IMR-90 (cell line): ENCODE measurements around the gene PLCG1.

Source experiments
- BHLHE40 ChIP-seq: fragments of 150-350 bp; IDR thresholded peaks from 2 replicates; pipeline ENCODE4 v1.6.1; 2016; ENCODE audit warnings: mild to moderate bottlenecking, low read depth, low read length
- CEBPB ChIP-seq: IDR thresholded peaks from 2 replicates; pipeline ENCODE4 v1.6.1; 2012; ENCODE audit warnings: low read depth, low read length, improper control_type of control experiment
- CHD1 ChIP-seq: IDR thresholded peaks from 2 replicates; pipeline ENCODE4 v1.6.1; 2012; ENCODE audit warnings: low read depth, low read length, improper control_type of control experiment
- CTCF ChIP-seq: conservative IDR thresholded peaks from 2 replicates; pipeline ENCODE4 v1.5.1; 2012; ENCODE audit warnings: mild to moderate bottlenecking, low read depth, low read length, improper control_type of control experiment
- FOS ChIP-seq: fragments of 150-350 bp; IDR thresholded peaks from 2 replicates; pipeline ENCODE4 v1.6.1; 2016; ENCODE audit warnings: low read depth, low read length
- MAFK ChIP-seq: IDR thresholded peaks from 2 replicates; pipeline ENCODE4 v1.6.1; 2012; ENCODE audit warnings: low read depth, low read length, improper control_type of control experiment
- MXI1 ChIP-seq: IDR thresholded peaks from 2 replicates; pipeline ENCODE4 v1.6.1; 2012; ENCODE audit warnings: low read depth, mild to moderate bottlenecking, low read length, moderate library complexity, borderline replicate concordance
- NFE2L2 ChIP-seq: fragments of 150-350 bp; IDR thresholded peaks from 2 replicates; pipeline ENCODE4 v1.6.1; 2016; ENCODE audit warnings: low read depth, mild to moderate bottlenecking, low read length
- POLR2A ChIP-seq: IDR thresholded peaks from 2 replicates; pipeline ENCODE4 v1.6.1; 2012; ENCODE audit warnings: mild to moderate bottlenecking, low read depth, low read length
- RAD21 ChIP-seq: IDR thresholded peaks from 2 replicates; pipeline ENCODE4 v1.6.1; 2012; ENCODE audit warnings: low read length, improper control_type of control experiment
- RCOR1 ChIP-seq: IDR thresholded peaks from 2 replicates; pipeline ENCODE4 v1.6.1; 2012; ENCODE audit warnings: mild to moderate bottlenecking, low read length, improper control_type of control experiment; ENCODE audit not compliant: insufficient replicate concordance
- RFX5 ChIP-seq: IDR thresholded peaks from 2 replicates; pipeline ENCODE4 v1.8.0; 2012; ENCODE audit warnings: low read depth, mild to moderate bottlenecking, low read length, moderate library complexity
- SMC3 ChIP-seq: fragments of 150-350 bp; IDR thresholded peaks from 2 replicates; pipeline ENCODE4 v1.6.1; 2016; ENCODE audit warnings: low read depth, mild to moderate bottlenecking, antibody characterized with exemption, low read length, moderate library complexity
- USF2 ChIP-seq: fragments of 150-350 bp; IDR thresholded peaks from 2 replicates; pipeline ENCODE4 v1.6.1; 2017; ENCODE audit warnings: mild to moderate bottlenecking, antibody characterized with exemption, low read length, low read depth

GRCh38 chr20:41143354-41143753 lies 6.0 kb downstream of the PLCG1 start:
- TF ChIP-seq CTCF (no peak), FOS (no peak), BHLHE40 (no peak), POLR2A (no peak), MXI1 (no peak), NFE2L2 (no peak), RCOR1 (no peak), CHD1 (no peak), RAD21 (no peak), CEBPB (no peak), USF2 (no peak), RFX5 (no peak), MAFK (no peak), SMC3 (no peak)
